Measurements from ENCODE around the gene ZNF236.

The ZNF236 gene

DNA sequence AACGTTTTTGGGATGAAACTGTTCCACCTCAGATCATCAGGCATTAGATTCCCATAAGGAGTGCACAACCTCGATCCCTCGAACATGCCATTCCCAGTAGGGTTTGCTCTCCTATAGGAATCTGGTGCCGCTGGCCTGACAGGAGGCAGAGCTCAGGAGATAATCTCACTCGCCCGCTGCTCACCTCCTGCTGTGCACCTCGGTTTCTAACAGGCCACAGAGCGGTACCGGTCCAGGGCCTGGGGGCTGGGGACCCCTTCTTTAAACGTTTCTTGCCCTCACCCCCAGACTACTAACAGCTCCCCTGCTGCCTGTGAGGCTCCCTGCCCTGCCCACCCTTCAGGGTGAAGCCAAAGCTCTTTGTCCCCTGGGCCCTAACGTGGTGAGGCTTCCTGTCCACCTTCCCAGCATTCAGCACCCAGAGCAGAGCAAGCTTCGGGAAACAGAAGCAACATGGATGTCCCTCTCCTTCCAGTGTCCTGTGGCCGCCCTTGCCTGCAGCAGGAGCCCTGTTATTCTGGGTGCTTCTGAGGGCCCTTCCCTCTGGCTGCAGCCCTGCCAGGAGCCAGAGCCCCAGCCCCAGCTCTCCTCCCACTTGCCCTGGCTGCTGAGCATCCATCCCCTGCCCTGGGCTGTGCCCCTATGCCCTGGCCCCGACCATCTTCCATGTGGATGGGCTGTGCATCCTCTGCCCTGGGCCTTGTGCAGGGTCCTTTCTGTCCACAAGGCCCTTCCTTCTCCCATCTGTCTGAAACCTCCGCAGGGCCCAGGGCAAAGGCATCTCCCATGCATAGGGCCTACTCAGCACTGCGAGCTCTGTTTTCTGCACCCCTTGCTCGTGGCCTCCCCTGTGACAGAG is 170.1 kb downstream of the ZNF236 start:
- FAIRE-seq = no peak

GRCh38 chr18:76993085-76993382 is 170.7 kb downstream of the ZNF236 start:
- FAIRE-seq = no peak

- FAIRE-seq = no peak
Observed at GRCh38 chr18:76993573-76993972, 171.2 kb downstream of the ZNF236 start.

GRCh38 chr18:76994086-76994654 is 171.8 kb downstream of the ZNF236 start:
- no peak for FAIRE-seq

GRCh38 chr18:76995896-76996295 is 173.5 kb downstream of the ZNF236 start:
- no peak for FAIRE-seq

DNA sequence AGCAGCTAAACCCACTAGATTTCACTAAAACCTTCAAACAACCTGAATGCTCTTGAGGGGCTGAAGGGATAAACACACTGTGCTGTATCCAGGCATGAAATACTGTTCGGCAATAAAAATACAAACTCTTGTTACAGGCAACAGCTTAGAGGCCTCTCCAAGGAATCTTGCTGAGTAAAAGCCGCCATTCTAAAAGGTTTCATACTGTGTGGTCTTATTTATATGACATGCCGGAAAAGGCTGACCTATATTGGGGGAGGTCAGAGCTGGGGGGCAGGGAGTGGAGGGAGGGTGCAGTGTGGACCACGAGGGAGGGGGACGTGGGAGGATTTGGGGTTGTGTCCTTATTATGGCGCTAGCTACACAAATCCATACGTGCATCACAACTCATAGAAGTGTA is 174.1 kb downstream of the ZNF236 start:
- FAIRE-seq = no peak

- FAIRE-seq = no peak
Observed at GRCh38 chr18:76997951-76998808, 175.8 kb downstream of the ZNF236 start.

GRCh38 chr18:76999077-76999476 is 176.7 kb downstream of the ZNF236 start:
- no peak for FAIRE-seq

DNA sequence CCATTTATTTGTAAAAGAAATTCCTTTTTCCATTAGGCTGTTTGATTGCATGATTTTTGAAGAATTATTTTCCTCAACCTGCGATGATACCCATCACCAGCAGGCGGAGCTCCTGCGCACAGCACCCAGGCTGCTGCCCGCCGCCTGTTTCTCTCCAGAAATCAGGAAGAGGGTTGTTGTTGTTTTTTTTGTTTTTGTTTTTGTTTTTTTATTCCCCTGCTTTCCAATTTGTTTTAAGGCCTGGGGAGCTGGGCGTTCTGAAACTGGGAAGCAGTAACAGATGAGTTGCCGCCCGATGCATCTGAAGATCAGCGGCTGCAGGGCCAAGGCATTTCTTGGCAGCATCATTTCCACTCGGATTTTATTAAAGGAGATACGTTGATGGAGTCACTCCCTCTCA is 178.2 kb downstream of the ZNF236 start:
- peak; percentile 85 for FAIRE-seq

DNA sequence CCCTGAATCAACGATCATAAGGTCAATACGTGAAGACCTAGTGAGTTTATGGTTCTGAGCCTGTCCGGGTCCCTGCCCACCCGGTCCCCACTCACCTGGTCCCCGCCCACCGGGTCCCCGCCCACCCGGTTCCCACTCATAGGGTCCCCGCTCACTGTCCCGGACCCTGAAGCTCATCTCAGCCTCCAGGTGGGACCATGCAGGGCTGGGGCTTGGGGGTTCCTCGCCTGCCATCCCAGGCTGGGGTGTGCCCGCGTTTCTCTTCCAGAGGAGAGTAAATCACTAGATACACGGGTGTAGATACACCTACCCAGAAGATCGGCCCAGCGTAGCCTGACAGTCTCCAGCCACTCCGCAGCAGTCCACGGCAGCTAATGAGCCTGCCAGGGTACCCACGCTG is 178.7 kb downstream of the ZNF236 start:
- FAIRE-seq = no peak

- no peak for FAIRE-seq
Observed at GRCh38 chr18:77001979-77002378, 179.6 kb downstream of the ZNF236 start.

DNA sequence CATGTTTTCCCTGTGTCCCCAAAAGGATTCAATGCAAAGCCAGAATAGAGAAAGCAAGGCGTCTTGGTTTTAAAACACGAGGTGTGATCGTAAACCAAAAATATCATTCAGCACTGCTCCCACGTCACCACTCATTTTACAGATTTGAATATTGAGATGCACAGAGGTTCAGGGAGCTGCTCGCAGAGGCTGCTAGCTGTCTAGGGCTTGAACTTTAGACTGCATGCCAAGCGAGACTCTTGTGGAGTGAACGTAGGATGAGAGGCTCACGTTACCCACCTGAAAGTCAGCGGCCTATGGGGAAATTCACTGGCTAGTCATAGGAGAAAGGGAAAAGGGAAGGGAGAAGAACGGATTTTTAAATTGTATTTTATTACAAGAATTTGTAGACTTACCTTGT is 180.1 kb downstream of the ZNF236 start:
- no peak for FAIRE-seq

DNA sequence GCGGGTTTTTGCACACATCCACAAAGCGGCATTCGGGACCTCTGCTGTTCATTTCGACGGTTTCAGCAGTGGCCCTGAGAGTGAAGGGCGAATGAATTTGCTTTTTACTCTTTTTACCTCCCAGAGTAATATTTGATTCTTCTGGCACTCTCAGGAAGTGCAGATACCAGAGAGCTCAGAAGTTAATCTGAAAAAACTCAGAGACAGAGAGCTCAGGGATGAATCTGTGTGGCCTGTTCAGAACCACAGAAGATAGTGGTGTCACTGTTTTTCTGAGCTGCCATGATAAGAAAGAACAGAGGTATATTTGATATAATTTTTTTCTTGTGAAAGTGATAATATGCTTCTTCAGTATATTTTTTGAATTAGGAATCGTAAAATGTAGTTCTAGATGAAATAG is 181.0 kb downstream of the ZNF236 start:
- FAIRE-seq = no peak

DNA sequence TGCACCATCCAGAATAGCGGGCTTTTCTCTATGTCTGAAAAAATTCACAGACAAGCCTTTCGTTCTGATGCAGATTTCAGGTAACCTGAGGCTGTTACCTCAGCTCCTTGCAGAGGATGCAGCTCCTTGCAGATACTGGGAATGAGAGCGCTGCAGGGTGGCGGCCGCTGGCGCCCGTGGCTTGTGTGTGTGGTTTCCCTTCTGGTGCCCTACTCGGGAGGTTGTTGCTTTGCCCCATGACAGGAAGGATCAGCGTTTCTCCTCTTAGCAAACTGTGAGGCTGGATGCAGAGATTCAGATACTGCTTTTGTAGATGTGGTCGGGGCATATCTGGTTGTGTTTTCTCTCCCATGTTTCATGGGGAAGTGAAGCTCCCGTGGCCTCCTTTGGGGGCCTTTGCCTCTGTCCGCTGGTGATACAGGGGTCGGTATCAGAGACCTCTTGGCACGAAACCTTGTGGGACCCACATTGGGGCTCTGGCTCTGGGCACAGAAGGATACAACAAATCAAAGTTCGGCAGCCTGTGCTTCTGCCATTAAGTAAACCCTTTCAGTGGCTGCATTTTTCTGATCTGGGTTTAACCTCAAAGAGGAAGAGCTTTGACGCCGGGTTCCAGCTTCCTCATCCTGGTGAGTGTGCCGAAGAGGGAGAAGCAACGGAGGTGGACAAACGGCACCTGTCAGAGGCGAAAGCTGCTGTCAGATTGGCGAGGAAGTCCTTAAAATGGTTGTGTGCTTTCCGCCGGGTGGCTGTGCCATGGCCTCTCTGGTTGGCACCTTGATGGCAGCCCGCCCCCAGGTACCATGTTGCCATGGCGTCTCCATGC is 182.4 kb downstream of the ZNF236 start:
- no peak for FAIRE-seq

- no peak for FAIRE-seq
Observed at GRCh38 chr18:77005651-77006195, 183.4 kb downstream of the ZNF236 start.

GRCh38 chr18:77006305-77007175 is 184.2 kb downstream of the ZNF236 start:
- FAIRE-seq = no peak

- FAIRE-seq = no peak
Observed at GRCh38 chr18:77007251-77007650, 184.9 kb downstream of the ZNF236 start.

- no peak for FAIRE-seq
Observed at GRCh38 chr18:77008006-77008405, 185.6 kb downstream of the ZNF236 start.

- FAIRE-seq = no peak
Observed at GRCh38 chr18:77008576-77009315, 186.4 kb downstream of the ZNF236 start.

DNA sequence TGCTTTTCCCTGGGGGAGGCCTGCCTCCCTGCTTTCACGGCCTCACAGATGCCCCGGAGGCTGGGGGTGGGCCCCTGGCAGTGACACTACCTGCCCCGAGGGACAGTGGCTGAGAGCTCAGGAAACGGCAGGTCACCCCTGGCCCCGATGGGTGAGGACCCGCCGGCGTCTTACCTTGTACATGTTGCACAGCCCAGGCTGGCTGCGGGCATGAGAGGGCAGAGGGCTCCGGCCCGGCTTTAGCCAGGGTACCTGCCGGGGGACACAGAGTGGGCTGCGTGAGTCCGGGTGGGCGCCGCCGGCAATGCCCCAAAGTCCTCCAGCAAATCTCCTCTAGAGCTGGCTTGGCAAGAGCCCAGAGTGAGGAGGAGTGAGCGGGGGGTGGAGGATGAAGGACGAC is 187.3 kb downstream of the ZNF236 start:
- no peak for FAIRE-seq

- no peak for FAIRE-seq
Observed at GRCh38 chr18:77012120-77012519, 189.8 kb downstream of the ZNF236 start.
